GM21529 (cell line): ENCODE data around the gene EPO.

Source experiments
- ATAC-seq: cut with Tn5 transposase; IDR thresholded peaks from one replicate; pipeline ENCODE4 v1.9.1; 2021; ENCODE audit not compliant: unreplicated experiment

The EPO gene

DNA sequence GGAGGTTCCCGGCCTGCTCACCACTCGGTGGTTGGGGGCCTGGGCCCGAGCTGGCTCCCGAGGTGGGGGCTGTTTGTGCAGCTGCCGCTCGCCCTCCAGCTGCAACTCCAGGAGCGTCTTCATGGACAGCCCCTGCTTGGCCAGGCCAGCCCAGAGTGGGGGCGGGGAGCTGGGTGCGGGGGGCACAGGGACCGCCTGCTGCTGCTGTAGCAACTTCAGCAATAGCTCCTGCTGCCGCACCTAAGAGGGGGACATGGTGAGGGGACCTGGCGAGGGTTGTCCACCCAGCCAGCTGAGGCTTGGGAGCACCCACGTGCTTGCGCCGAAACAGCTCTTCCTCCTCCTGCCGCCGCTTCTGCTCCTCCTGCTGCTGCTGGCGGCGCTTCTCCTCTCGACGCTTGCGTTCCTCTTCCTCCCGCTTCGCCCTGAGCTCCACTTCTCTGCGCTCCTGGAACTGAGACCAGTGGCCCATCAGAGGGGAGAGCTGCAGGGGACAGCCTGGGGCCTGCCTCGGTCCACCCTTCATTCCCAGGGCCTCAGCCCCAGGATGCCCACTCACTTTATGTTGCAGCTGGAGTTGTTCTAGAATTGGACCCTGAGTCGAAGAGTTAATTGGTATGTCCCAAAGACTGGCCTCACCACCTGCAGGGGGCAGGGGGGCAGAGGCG, 37.1 kb upstream of the EPO start:
- ATAC-seq: no peak

DNA sequence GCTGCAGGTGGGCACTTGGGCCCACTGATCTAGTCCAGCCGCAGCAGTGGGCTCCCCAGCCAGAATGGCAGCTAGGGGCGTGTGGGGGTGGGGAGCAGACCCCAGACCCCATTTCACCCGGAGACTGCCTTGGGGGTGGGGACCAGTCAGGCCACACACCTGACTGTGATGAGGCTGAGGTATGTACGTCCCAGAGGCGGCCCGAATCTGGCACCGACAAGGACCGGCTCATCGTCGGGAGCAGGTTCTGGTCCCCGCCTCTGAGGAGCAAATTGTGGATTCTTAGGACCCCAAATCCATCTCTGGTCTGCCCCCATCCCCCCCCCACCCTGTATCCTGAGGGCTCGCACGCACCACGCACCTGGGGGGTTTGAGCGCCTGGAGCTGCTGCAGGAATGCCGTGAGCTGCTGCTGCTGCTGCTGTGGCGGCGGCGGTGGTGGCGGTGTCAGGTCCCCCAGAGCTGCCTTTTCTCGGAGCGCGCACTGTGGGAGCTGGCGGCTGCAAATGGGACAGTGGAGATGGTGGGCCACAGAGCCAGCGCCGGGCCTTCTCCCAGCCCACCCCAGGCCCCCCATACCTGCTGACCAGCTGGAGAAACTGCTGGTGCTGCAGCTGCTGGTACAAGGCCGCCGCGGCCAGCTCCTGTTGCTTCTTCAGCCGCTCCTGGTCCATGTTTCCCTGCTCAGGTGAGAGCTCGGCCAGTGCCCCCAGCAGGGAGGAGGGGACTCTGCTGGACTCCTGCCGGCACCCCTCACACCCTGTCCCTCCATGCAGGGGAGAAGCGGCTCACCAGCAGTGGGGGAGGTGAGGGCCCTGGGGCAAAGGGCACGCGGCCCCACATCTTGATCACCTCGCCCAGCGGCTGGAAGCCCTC, 36.4 kb upstream of the EPO start:
- ATAC-seq: no peak

DNA sequence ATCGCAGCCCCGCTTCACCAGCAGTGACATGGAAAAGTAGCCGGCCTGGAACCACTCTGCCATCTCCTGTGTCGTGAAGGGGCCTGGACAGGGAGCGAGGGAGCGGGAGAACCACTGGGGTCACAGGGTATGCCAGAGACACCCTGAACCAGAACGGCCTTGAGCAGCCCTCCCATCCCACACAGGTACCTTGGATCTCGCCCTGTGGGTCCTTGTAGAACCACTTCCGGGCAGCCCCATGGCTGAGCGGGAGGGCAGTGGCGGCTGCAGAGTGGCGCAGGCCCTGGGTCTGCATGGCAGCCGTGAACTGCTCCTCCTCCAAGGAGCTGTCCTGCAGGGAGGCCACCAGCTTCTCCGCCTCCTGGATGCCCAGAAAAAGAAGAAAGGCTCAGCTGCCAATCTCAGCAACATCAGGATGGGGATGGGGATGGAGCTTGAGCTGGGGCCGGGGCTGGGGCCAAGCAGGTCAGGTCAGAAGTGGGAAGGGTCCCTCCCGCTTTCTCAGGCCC, 35.7 kb upstream of the EPO start:
- no peak for ATAC-seq

- no peak for ATAC-seq
Measured at GRCh38 chr7:100685049-100685605, 35.1 kb upstream of the EPO start.

GRCh38 chr7:100685631-100686145, 34.6 kb upstream of the EPO start:
- no peak for ATAC-seq

- ATAC-seq: no peak
Measured at GRCh38 chr7:100686201-100686821, 34.0 kb upstream of the EPO start.

GRCh38 chr7:100686822-100687211, 33.5 kb upstream of the EPO start:
- ATAC-seq: no peak

DNA sequence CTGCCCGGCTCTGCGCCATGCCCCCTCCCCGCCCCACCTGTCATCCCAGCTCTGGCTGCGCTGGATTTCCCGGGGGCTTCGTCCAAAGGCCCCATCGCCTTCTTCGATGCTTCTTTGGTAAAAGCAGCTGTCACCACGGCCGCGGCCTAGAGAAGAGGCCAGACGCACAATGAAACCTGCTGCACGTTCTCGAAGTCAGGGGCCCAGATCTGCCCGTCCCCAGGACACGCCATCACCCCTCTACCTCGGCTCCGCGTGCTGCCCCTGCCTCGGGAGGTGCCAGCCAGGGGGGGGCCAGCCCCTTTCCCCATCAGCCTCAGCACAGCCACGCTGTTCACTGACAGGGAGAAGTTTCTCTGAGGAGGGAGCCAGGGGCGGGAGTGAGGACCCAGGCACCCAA, 33.0 kb upstream of the EPO start:
- ATAC-seq: no peak

- ATAC-seq: no peak
Measured at GRCh38 chr7:100687751-100688300, 32.4 kb upstream of the EPO start.

- ATAC-seq: no peak
Measured at GRCh38 chr7:100688326-100688860, 31.9 kb upstream of the EPO start.

DNA sequence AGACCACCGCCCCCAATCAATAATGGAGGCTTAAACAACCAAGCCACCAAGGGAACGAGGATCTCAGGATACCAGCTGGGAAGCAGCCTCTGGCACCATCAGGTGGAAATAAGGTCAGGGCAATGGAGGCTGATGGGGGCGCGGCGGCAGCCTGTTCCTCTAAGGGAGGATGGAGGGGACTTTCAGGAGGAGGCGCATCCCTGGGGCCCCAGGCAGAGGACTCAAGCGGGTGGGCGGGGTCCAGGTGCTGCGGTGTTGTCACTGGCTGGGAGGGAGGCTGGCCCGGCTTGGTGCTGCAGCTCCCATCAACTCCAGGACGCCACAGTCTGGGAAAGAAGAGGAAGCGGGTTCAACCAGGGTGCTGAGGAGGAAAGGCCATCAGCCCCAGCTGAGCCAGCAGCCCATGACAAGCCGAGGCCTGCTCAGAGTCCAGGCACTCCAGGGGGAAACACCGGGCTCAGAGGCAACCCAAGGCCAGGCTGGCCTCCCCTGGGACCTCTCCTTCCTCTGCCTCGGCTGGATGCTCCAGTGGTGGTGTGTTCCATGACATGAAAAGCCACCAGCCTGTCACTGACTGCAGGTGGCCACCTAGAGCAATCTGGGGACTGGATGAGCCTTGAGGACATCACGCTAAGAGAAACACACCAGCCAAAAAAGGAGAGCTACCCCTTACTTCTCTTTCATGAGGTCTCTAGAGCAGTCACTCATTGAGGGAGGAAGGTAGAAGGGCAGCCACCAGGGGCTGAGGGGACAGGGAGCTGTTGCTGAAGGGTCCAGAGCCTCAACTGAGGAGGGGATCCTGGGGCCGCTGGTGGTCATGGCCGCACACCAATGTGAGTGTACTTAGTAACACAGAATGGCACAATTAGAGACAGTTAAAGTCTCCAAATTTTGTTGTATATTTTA, 30.8 kb upstream of the EPO start:
- ATAC-seq: no peak

- peak; percentile 46 for ATAC-seq
Measured at GRCh38 chr7:100691676-100692577, 28.3 kb upstream of the EPO start.

GRCh38 chr7:100692578-100692961, 27.7 kb upstream of the EPO start:
- no peak for ATAC-seq

GRCh38 chr7:100693312-100694097, 26.8 kb upstream of the EPO start:
- ATAC-seq: peak; percentile 25

GRCh38 chr7:100694098-100694745, 26.0 kb upstream of the EPO start, which contains the start of gene GIGYF1:
GIGYF1 (minus strand) TSS chr7:100694250; CDS start chr7:100688238, 6,012 bp downstream.
- ATAC-seq: peak; percentile 41

GRCh38 chr7:100696123-100696521, 24.1 kb upstream of the EPO start:
- no peak for ATAC-seq

- no peak for ATAC-seq
Measured at GRCh38 chr7:100699018-100699417, 21.2 kb upstream of the EPO start.
